HG03460 (cell line): ENCODE measurements around the gene SPATA32.

ENCODE experiments used
- ATAC-seq: cut with Tn5 transposase; IDR thresholded peaks from one replicate; pipeline ENCODE4 v1.9.1; 2021; ENCODE audit not compliant: unreplicated experiment

SPATA32 gene

GRCh38 chr17:45248132-45248957 is 13.5 kb downstream of the SPATA32 start:
- ATAC-seq = peak; percentile 63

- peak; percentile 76 for ATAC-seq
Measured at GRCh38 chr17:45247429-45248131, 14.3 kb downstream of the SPATA32 start.

- no peak for ATAC-seq
Measured at GRCh38 chr17:45246861-45247428, 14.9 kb downstream of the SPATA32 start.

- ATAC-seq = no peak
Measured at GRCh38 chr17:45246338-45246737, 15.6 kb downstream of the SPATA32 start.

GRCh38 chr17:45244725-45245656 is 16.9 kb downstream of the SPATA32 start:
- no peak for ATAC-seq

- ATAC-seq = no peak
Measured at GRCh38 chr17:45243750-45244149, 18.1 kb downstream of the SPATA32 start.

- no peak for ATAC-seq
Measured at GRCh38 chr17:45242029-45242414, 19.9 kb downstream of the SPATA32 start.

GRCh38 chr17:45241328-45242028 is 20.4 kb downstream of the SPATA32 start:
- no peak for ATAC-seq

GRCh38 chr17:45240905-45241327 is 21.0 kb downstream of the SPATA32 start:
- no peak for ATAC-seq

- no peak for ATAC-seq
Measured at GRCh38 chr17:45238155-45238774, 23.6 kb downstream of the SPATA32 start.

- no peak for ATAC-seq
Measured at GRCh38 chr17:45237686-45238085, 24.2 kb downstream of the SPATA32 start.

- ATAC-seq = no peak
Measured at GRCh38 chr17:45236282-45236606, 25.6 kb downstream of the SPATA32 start.

- no peak for ATAC-seq
Measured at GRCh38 chr17:45235416-45236281, 26.2 kb downstream of the SPATA32 start.

- ATAC-seq = no peak
Measured at GRCh38 chr17:45234641-45235415, 27.1 kb downstream of the SPATA32 start.

- ATAC-seq = no peak
Measured at GRCh38 chr17:45233423-45233924, 28.4 kb downstream of the SPATA32 start.

- ATAC-seq = no peak
Measured at GRCh38 chr17:45232514-45233422, 29.1 kb downstream of the SPATA32 start.
